WTC11 (cell line): ENCODE data around the gene CORO2B. TPM values are rescaled to one million over a fixed set of nuclear protein-coding genes. Genes with fewer than 3 reads are reported as not detected.

Experiments
- ATAC-seq: fragments of 200-7000 bp; cut with Tn5 transposase; 2 replicates; pipeline ENCODE4 v1.10.0; 2021; ENCODE audit warnings: mild to moderate bottlenecking, moderate library complexity
- CTCF ChIA-PET: fragments of 300-600 bp; sonication (Branson Sonifier 250); formaldehyde crosslinking; loops from one replicate; lab custom pipeline; 2021; ENCODE audit warnings: antibody characterized with exemption; lab: Charles Lee
- POLR2A ChIA-PET: fragments of 350-600 bp; sonication (Branson Sonifier 250); formaldehyde crosslinking; loops from one replicate; lab custom pipeline; 2021; ENCODE audit warnings: antibody characterized with exemption; lab: Charles Lee
- DNase-seq: peaks from one replicate; pipeline ENCODE4 v3.0.0; 2021; ENCODE audit warnings: low spot score
- H3K27ac Mint-ChIP-seq: 2 replicates; pipeline ENCODE4 v1.8.0; 2021; ENCODE audit warnings: mixed read lengths
- H3K27me3 Mint-ChIP-seq: 2 replicates; pipeline ENCODE4 v1.8.0; 2021; ENCODE audit warnings: low read depth, mild to moderate bottlenecking, moderate library complexity, mixed read lengths
- H3K36me3 Mint-ChIP-seq: 2 replicates; pipeline ENCODE4 v1.8.0; 2021; ENCODE audit warnings: mixed read lengths
- H3K4me1 Mint-ChIP-seq: 2 replicates; pipeline ENCODE4 v1.8.0; 2022; ENCODE audit warnings: mixed read lengths
- H3K4me3 Mint-ChIP-seq: 2 replicates; pipeline ENCODE4 v1.8.0; 2021; ENCODE audit warnings: mild to moderate bottlenecking, moderate library complexity, mixed read lengths
- H3K9me3 Mint-ChIP-seq: 2 replicates; pipeline ENCODE4 v1.8.0; 2021; ENCODE audit warnings: mixed read lengths
- FOXP1 ChIP-seq: sonication (generic); formaldehyde crosslinking; IDR thresholded peaks from 2 replicates; pipeline ENCODE4 v1.8.0; 2022; ENCODE audit warnings: missing genetic modification reagents, mild to moderate bottlenecking, moderate library complexity, borderline replicate concordance
- GRHL2 ChIP-seq: fragments of 250-450 bp; sonication (Bioruptor Pico); IDR thresholded peaks from 2 replicates; pipeline ENCODE4 v1.8.0; 2022; ENCODE audit warnings: mild to moderate bottlenecking, moderate library complexity; ENCODE audit not compliant: insufficient replicate concordance, severe bottlenecking
- JAZF1 ChIP-seq: fragments of 250-450 bp; sonication (Bioruptor Pico); IDR thresholded peaks from 2 replicates; pipeline ENCODE4 v1.9.0; 2021; ENCODE audit warnings: moderate library complexity, mild to moderate bottlenecking, inconsistent platforms
- KAT7 ChIP-seq: sonication (generic); formaldehyde crosslinking; IDR thresholded peaks from 2 replicates; pipeline ENCODE4 v1.8.1; 2023; ENCODE audit warnings: missing genetic modification reagents, mild to moderate bottlenecking, borderline replicate concordance
- MYBL2 ChIP-seq: sonication (generic); formaldehyde crosslinking; IDR thresholded peaks from 2 replicates; pipeline ENCODE4 v1.8.1; 2023; ENCODE audit warnings: mild to moderate bottlenecking, moderate library complexity, missing genetic modification reagents
- NR3C1 ChIP-seq: sonication (generic); formaldehyde crosslinking; conservative IDR thresholded peaks from 2 replicates; pipeline ENCODE4 v1.8.1; 2023; ENCODE audit warnings: low read depth, mild to moderate bottlenecking, missing genetic modification reagents
- TEAD1 ChIP-seq: sonication (generic); formaldehyde crosslinking; IDR thresholded peaks from 2 replicates; pipeline ENCODE4 v1.8.0; 2022; ENCODE audit warnings: mild to moderate bottlenecking, missing genetic modification reagents
- TP53 ChIP-seq: sonication (generic); formaldehyde crosslinking; IDR thresholded peaks from 2 replicates; pipeline ENCODE4 v1.8.1; 2023; ENCODE audit warnings: mild to moderate bottlenecking, missing genetic modification reagents
- ZBTB21 ChIP-seq: sonication (generic); formaldehyde crosslinking; IDR thresholded peaks from 2 replicates; pipeline ENCODE4 v1.8.1; 2023; ENCODE audit warnings: mild to moderate bottlenecking, missing genetic modification reagents, borderline replicate concordance
- ZNF232 ChIP-seq: sonication (generic); formaldehyde crosslinking; IDR thresholded peaks from 2 replicates; pipeline ENCODE4 v1.8.0; 2022; ENCODE audit warnings: mild to moderate bottlenecking, missing genetic modification reagents
- ZNF423 ChIP-seq: fragments of 250-450 bp; sonication (Bioruptor Pico); IDR thresholded peaks from 2 replicates; pipeline ENCODE4 v2.1.2; 2022; ENCODE audit warnings: mild to moderate bottlenecking, moderate library complexity
- ZNF671 ChIP-seq: fragments of 250-450 bp; sonication (Bioruptor Pico); IDR thresholded peaks from 2 replicates; pipeline ENCODE4 v1.8.0; 2021; ENCODE audit warnings: mild to moderate bottlenecking
- total RNA-seq: library from RNA; stranded (reverse); gene quantifications from 3 replicates; pipeline ENCODE4 v1.2.3, GENCODE V29; 2021
- TF ChIP-seq, protein P1 (sequence below): sonication (generic); formaldehyde crosslinking; IDR thresholded peaks from 2 replicates; pipeline ENCODE4 v1.8.0; 2022; ENCODE audit warnings: mild to moderate bottlenecking, missing genetic modification reagents
- TF ChIP-seq, protein P2 (sequence below): sonication (generic); formaldehyde crosslinking; IDR thresholded peaks from 2 replicates; pipeline ENCODE4 v1.8.1; 2022; ENCODE audit warnings: mild to moderate bottlenecking, moderate library complexity, missing genetic modification reagents
- TF ChIP-seq, protein P3 (sequence below): sonication (generic); formaldehyde crosslinking; IDR thresholded peaks from 2 replicates; pipeline ENCODE4 v1.8.0; 2023; ENCODE audit warnings: missing genetic modification reagents
- TF ChIP-seq, protein P4 (sequence below): sonication (generic); formaldehyde crosslinking; IDR thresholded peaks from 2 replicates; pipeline ENCODE4 v1.8.0; 2022; ENCODE audit warnings: mild to moderate bottlenecking, missing genetic modification reagents
- TF ChIP-seq, protein P5 (sequence below): fragments of 250-450 bp; sonication (Bioruptor Pico); IDR thresholded peaks from 2 replicates; pipeline ENCODE4 v1.8.0; 2021; ENCODE audit warnings: mild to moderate bottlenecking
- TF ChIP-seq, protein P6 (sequence below): sonication (generic); formaldehyde crosslinking; IDR thresholded peaks from 2 replicates; pipeline ENCODE4 v1.8.0; 2022; ENCODE audit warnings: mild to moderate bottlenecking, missing genetic modification reagents
- TF ChIP-seq, protein P7 (sequence below): sonication (generic); formaldehyde crosslinking; IDR thresholded peaks from 2 replicates; pipeline ENCODE4 v1.8.1; 2022; ENCODE audit warnings: mild to moderate bottlenecking, missing genetic modification reagents, moderate library complexity, borderline replicate concordance

CORO2B gene
- total RNA-seq, 1 experiment from 2014 or later, result 4.9 TPM

DNA sequence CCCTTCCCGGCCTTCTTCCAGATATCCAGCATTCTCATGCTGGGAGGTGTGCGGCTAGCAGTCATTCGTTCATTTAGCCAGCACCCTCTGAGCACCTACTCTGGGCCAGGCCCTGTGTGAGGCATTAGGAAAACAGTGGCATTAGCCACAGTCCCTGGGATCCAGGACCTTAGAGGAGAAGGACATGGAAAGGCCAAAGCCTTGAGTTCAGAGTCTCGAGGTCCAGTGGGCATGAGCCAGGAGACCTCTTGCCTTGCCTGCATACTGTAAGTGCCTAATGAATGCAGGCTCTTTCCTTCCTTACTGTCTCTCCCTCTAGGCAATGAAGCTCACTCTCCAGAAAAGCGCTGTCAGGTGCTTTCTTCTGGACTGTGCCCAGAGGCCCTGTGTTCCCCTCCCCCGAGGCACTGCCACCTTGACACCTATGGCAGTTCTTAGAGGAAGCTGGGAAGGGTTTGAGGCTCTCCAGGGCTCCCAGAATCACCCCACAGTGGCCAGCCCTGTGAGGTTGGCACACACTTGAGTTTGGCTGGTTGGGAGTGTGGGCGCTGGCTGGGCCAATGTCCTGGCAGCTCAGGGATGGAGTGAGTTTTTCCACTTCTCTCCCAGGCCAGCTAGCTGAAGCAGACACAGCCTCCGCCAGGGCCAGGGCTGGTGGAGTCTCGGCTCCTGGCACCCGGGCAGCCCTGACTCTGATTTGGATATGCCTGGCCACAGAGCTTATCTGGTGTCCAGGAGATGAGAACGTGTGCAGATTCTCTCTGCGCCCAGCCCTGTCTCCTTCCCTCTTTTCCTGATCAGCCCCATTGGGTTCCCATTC lies 5.4 kb downstream of the CORO2B start:
- peaks cover 55% of the 10 kb centered on the region for H3K4me1 Mint-ChIP-seq
- TF ChIP-seq, protein P1, sequence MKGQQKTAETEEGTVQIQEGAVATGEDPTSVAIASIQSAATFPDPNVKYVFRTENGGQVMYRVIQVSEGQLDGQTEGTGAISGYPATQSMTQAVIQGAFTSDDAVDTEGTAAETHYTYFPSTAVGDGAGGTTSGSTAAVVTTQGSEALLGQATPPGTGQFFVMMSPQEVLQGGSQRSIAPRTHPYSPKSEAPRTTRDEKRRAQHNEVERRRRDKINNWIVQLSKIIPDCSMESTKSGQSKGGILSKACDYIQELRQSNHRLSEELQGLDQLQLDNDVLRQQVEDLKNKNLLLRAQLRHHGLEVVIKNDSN (CRISPR knock-in tag), result no peak
- TF ChIP-seq KAT7 (CRISPR knock-in tag) (no peak), TP53 (CRISPR knock-in tag) (no peak), ZNF671 (no peak), NR3C1 (CRISPR knock-in tag) (no peak), JAZF1 (no peak), ZNF232 (CRISPR knock-in tag) (no peak), FOXP1 (no peak), GRHL2 (CRISPR knock-in tag) (no peak)
- TF ChIP-seq, protein P2, sequence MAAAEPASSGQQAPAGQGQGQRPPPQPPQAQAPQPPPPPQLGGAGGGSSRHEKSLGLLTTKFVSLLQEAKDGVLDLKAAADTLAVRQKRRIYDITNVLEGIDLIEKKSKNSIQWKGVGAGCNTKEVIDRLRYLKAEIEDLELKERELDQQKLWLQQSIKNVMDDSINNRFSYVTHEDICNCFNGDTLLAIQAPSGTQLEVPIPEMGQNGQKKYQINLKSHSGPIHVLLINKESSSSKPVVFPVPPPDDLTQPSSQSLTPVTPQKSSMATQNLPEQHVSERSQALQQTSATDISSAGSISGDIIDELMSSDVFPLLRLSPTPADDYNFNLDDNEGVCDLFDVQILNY, result no peak
- TF ChIP-seq, protein P3, sequence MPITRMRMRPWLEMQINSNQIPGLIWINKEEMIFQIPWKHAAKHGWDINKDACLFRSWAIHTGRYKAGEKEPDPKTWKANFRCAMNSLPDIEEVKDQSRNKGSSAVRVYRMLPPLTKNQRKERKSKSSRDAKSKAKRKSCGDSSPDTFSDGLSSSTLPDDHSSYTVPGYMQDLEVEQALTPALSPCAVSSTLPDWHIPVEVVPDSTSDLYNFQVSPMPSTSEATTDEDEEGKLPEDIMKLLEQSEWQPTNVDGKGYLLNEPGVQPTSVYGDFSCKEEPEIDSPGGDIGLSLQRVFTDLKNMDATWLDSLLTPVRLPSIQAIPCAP (CRISPR knock-in tag), result no peak
- TF ChIP-seq, protein P4, sequence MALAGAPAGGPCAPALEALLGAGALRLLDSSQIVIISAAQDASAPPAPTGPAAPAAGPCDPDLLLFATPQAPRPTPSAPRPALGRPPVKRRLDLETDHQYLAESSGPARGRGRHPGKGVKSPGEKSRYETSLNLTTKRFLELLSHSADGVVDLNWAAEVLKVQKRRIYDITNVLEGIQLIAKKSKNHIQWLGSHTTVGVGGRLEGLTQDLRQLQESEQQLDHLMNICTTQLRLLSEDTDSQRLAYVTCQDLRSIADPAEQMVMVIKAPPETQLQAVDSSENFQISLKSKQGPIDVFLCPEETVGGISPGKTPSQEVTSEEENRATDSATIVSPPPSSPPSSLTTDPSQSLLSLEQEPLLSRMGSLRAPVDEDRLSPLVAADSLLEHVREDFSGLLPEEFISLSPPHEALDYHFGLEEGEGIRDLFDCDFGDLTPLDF (CRISPR knock-in tag), result no peak
- TF ChIP-seq, protein P5, sequence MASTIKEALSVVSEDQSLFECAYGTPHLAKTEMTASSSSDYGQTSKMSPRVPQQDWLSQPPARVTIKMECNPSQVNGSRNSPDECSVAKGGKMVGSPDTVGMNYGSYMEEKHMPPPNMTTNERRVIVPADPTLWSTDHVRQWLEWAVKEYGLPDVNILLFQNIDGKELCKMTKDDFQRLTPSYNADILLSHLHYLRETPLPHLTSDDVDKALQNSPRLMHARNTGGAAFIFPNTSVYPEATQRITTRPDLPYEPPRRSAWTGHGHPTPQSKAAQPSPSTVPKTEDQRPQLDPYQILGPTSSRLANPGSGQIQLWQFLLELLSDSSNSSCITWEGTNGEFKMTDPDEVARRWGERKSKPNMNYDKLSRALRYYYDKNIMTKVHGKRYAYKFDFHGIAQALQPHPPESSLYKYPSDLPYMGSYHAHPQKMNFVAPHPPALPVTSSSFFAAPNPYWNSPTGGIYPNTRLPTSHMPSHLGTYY (CRISPR knock-in tag), result no peak
- TF ChIP-seq, protein P6, sequence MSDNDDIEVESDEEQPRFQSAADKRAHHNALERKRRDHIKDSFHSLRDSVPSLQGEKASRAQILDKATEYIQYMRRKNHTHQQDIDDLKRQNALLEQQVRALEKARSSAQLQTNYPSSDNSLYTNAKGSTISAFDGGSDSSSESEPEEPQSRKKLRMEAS (CRISPR knock-in tag), result no peak
- ATAC-seq (no peak), DNase-seq (no peak)
- H3K27me3 Mint-ChIP-seq, result peaks cover 25% of the 10 kb centered on the region
- no peaks in the 10 kb centered on the region for H3K36me3 Mint-ChIP-seq
- ChIA-PET CTCF (interaction anchor here (0.5 to 1.8 kb wide), 3 partner anchors 54 to 68 kb away, joined by 3 to 5 read pairs (median 4); no protein-coding TSS in a partner anchor), POLR2A (no interaction called here)
- no peak overlapping the region for H3K27ac Mint-ChIP-seq
- no peak overlapping the region for H3K4me3 Mint-ChIP-seq
- no peaks in the 10 kb centered on the region for H3K9me3 Mint-ChIP-seq

DNA sequence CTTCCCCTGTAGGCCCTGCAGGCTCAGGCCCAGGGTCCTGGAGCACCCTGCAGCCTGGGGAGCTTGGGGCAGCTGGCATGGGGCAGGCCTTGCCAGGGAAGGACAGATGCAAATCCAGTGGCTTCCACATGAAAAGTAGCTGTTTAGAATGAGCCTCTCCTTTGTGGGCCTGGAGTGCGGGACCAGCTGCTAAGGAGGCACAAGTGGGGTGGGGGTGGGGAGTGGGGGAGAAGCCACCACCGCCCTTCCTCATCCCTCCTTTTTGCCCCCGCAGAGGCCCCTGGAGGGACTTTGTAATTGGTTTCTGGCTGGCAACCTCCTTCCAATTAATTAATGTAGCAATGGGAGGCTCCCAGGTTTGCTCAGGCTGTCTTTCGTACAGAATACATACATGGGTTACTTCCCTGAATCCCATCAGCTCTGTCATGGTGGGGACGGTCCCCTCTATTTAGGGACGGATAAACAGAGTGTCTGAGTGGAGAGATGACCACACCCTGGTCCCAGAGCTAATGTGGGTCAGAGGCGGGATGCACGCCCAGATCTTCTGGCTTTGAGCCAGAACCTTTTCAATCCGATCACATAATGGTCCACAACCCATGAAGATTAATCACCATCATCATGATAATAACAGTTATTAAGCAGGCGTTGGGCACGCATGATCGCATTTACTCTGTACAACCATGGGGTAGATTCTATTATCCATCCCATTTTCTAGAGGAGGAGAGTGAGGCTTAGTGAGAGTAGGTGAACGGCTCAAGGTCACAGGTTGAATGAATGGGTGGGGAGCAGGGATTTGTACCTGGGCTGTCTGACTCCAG lies 6.2 kb downstream of the CORO2B start:
- TF ChIP-seq JAZF1, result no peak
- TF ChIP-seq, protein P7, sequence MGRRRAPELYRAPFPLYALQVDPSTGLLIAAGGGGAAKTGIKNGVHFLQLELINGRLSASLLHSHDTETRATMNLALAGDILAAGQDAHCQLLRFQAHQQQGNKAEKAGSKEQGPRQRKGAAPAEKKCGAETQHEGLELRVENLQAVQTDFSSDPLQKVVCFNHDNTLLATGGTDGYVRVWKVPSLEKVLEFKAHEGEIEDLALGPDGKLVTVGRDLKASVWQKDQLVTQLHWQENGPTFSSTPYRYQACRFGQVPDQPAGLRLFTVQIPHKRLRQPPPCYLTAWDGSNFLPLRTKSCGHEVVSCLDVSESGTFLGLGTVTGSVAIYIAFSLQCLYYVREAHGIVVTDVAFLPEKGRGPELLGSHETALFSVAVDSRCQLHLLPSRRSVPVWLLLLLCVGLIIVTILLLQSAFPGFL (CRISPR knock-in tag), result no peak
- TF ChIP-seq TEAD1 (CRISPR knock-in tag), result no peak
- TF ChIP-seq ZNF423 (CRISPR knock-in tag), result no peak
- no peak for TF ChIP-seq MYBL2 (CRISPR knock-in tag)
- TF ChIP-seq ZBTB21 (CRISPR knock-in tag), result no peak
- no peak for TF ChIP-seq NR3C1 (CRISPR knock-in tag)
- TF ChIP-seq, protein P4 (CRISPR knock-in tag), result no peak
- Mint-ChIP-seq H3K27ac (no peak overlapping the region), H3K27me3 (peaks cover 20% of the 10 kb centered on the region), H3K4me1 (peaks cover 55% of the 10 kb centered on the region), H3K9me3 (no peaks in the 10 kb centered on the region), H3K4me3 (no peak overlapping the region), H3K36me3 (no peaks in the 10 kb centered on the region)
- ChIA-PET POLR2A (no interaction called here), CTCF (interaction anchor here (0.5 to 1.8 kb wide), 4 partner anchors 13 to 67 kb away, joined by 3 to 5 read pairs (median 4); no protein-coding TSS in a partner anchor)
- no peak for ATAC-seq
- DNase-seq, result no peak
